GM19467 (cell line): ENCODE results near the gene ZNF578.
"Not testable (repeated sequence)": the region's sequence is repeated elsewhere in the genome, so short reads cannot be mapped to it uniquely, and the experiment has no call there.

Source experiments
- ATAC-seq: cut with Tn5 transposase; IDR thresholded peaks from one replicate; pipeline ENCODE4 v1.9.1; 2021; ENCODE audit warnings: mild to moderate bottlenecking, moderate library complexity; ENCODE audit not compliant: unreplicated experiment

ZNF578 gene

DNA sequence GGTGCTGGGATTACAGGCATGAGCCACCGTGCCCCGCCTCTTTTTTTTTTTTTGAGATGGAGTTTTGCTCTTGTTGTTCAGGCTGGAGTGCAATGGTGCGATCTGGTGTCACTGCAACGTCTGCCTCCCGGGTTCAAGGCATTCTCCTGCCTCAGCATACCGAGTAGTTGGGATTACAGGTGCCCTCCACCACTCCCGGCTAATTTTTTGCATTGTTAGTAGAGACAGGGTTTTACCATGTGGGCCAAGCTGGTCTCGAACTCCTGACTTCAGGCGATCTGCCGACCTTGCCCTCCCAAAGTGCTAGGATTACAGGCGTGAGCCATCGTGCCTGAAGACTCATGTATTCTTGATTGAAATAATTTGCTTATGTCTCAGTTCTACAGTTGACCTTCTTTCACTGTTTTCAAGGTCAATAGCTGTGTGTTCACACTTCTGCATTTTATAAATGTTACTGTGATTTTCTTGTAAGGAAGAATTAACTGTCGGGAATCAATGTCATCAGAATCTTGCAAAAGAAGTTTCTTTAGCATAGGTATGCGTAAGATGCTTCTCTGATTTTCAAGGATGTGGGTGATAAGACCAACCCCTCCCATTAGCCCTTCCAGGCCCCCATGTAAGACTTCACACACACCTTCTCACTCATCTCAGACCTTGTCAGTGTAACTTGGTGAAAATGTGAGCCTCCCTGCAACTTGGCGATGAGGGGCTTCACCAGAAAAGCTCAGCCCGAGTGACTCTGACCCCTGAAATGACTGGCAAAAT lies 104.1 kb downstream of the ZNF578 start:
- no peak for ATAC-seq

DNA sequence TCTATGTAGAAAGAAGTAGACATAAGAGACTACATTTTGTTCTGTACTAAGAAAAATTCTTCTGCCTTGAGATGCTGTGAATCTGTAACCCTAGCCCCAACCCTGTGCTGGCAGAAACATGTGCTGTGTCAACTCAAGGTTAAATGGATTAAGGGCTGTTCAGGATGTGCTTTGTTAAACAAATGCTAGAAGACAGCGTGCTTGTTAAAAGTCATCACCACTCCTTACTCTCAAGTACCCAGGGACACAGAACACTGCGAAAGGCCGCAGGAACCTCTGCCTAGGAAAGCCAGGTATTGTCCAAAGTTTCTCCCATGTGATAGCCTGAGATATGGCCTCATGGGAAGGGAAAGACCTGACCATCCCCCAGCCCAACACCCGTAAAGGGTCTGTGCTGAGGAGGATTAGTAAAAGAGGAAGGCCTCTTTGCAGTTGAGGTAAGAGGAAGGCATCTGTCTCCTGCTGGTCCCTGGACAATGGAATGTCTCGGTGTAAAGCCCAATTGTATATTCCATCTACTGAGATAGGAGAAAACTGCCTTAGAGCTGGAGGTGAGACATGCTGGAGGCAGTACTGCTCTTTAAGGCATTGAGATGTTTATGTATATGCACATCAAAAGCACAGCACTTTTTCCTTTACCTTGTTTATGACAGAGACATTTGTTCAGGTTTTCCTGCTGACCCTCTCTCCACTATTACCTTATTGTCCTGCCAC lies 105.5 kb downstream of the ZNF578 start:
- ATAC-seq, result not testable (repeated sequence)

DNA sequence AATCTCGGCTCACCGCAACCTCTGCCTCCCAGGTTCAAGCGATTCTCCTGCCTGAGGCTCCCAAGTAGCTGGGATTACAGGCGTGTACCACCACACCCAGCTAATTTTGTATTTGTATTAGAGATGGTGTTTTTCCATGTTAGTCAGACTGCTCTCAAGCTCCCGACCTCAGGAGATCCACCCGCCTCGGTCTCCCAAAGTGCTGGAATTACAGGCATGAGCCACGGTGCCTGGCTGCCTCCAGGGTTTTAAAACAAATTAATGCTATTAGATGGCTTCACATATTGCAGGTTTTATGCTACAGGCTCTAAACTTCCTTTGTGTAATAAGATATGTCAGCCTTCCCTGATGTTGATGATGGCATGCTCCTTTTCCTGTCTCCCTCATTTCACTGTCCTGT lies 108.3 kb downstream of the ZNF578 start:
- ATAC-seq, result not testable (repeated sequence)
